ENCODE measurements around the gene MLEC.
"Not testable (repeated sequence)": the region's sequence is repeated elsewhere in the genome, so short reads cannot be mapped to it uniquely, and the experiment has no call there.

MLEC gene

DNA sequence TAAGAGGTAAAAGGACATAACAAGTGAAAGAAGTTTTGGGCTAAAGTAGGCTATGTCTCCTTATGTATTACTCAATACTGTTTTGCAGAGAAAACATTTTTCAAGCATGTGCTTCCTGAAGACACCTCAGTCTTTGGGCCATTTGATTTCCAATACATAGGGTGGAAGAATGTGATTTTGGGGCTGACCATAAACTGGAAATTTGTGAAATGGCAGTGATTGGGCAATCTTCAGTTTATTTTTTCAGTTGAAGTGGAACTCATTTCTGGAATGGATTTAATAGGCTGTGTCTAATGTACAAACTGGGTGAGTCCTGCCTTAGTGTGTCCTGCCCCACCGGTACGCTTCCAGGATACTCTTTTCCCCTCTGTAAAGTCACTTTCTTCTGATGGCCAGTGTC is 35.8 kb downstream of the MLEC start:
- peaks cover 72% of the 10 kb centered on the region for H3K36me3 ChIP-seq (ENCODE audit: insufficient read depth, low read length)
- H2AFZ ChIP-seq (ENCODE audit: low read depth, low read length), result no peak overlapping the region
- H3K27me3 ChIP-seq (ENCODE audit: insufficient read depth, low read length), result no peaks in the 10 kb centered on the region
- no peaks in the 10 kb centered on the region for H3K4me1 ChIP-seq (ENCODE audit: insufficient read depth, low read length)
- H3K9me3 ChIP-seq (ENCODE audit: low read length), result no peaks in the 10 kb centered on the region
- H3K4me3 ChIP-seq (ENCODE audit: low read length), result no peak overlapping the region

DNA sequence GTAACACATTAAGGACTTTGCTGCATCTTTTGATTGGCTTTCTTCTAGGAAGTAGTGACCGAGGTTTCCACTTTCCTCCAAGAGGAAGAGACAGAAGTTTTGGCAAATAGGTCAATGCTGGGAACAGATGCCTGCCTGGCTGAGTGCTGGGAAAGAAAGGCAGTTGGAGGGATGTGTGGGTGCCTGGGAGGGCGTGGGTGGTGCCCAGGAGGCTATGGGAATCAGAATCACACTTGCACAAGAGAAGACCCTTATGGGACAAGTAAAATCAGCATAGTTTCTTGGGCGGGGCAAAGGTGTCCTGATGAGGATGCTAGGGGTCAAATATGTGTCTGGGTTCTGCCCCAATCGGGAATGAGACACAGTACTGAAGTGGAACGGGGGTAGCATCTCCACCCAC is 37.8 kb downstream of the MLEC start:
- Histone ChIP-seq H3K27me3 (ENCODE audit: insufficient read depth, low read length) (no peaks in the 10 kb centered on the region), H3K4me3 (ENCODE audit: low read length) (no peak overlapping the region), H3K9me3 (ENCODE audit: low read length) (no peaks in the 10 kb centered on the region), H3K4me1 (ENCODE audit: insufficient read depth, low read length) (no peaks in the 10 kb centered on the region), H2AFZ (ENCODE audit: low read depth, low read length) (no peak overlapping the region), H3K36me3 (ENCODE audit: insufficient read depth, low read length) (peaks cover 54% of the 10 kb centered on the region)

DNA sequence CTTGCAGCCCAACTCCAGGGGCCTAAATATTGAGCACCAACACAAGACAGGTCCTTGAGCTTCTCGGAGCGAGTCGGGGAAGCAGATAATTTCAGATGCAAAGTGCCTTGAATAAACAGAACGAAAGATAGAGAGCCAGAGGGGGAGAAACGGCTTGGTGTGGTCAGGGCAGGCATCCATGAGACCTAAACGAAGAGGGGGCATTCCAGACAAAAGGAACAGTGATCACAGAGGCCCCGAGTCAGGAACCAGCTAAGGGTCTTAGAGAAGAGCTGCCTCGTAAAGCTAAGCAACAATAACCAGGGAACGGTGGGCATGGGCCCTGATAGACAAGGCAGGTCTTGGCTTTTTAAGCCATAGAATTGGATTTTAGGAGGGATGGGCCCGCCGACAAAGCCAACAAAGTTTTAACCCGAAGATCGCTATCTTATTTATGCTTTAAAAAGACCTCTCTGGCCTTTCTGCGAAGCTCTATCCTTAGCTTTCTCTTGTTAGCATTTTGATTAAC is 38.3 kb downstream of the MLEC start:
- Histone ChIP-seq H3K36me3 (ENCODE audit: insufficient read depth, low read length) (peaks cover 50% of the 10 kb centered on the region), H3K9me3 (ENCODE audit: low read length) (no peaks in the 10 kb centered on the region), H3K27me3 (ENCODE audit: insufficient read depth, low read length) (no peaks in the 10 kb centered on the region), H2AFZ (ENCODE audit: low read depth, low read length) (no peak overlapping the region), H3K4me3 (ENCODE audit: low read length) (no peak overlapping the region), H3K4me1 (ENCODE audit: insufficient read depth, low read length) (no peaks in the 10 kb centered on the region)

DNA sequence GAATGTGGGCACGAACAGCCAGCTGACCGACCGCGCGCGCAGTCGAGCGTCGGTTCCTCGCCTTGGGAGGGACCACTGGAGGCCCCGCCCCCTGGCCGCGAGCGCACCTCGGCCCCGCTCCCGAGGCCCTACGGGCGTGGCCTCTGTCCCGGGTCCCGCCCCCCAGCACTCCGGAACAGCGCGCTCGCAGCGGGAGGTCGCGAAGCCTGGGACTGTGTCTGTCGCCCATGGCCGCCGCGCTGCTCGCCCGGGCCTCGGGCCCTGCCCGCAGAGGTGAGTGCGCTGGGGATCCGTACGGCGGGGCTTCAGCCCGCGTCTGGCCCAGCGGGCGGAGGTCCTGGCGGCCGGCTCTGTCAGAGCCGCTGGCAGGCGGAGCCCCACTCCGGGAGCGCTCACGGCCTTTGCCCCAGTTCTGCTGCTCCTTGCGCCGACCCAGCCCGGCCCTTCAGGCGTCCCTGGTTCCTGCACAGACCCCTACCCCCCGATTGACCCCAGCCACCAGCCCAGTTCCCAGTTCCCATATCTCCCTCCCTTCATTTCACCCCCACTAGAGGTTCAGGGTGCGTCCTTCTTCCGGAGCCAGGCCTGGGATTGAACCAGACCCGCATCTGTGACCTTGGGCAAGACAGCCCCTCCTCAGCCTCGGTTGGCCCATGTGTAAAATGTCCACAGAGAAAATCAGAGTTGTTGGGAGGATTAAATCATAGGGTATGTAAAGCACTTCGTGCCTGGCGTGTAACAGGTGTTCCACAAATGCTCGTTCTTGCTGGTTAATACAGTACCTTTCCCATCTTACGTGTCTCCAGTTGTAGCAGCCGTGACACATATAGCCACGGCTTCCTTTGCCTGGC is 38.9 kb downstream of the MLEC start, which contains the start of gene ACADS:
TSS of gene ACADS (plus strand) at position 168 of the 851 bp plus-strand sequence. CDS start at position 228, 60 bp downstream.
- no peak within 1 kb of the TSS for H3K4me3 ChIP-seq (ENCODE audit: low read length)
- no peaks in the 10 kb centered on the region for H3K4me1 ChIP-seq (ENCODE audit: insufficient read depth, low read length)
- no peak within 1 kb of the TSS for H2AFZ ChIP-seq (ENCODE audit: low read depth, low read length)
- H3K9me3 ChIP-seq (ENCODE audit: low read length), result no peaks in the 10 kb centered on the region
- H3K36me3 ChIP-seq (ENCODE audit: insufficient read depth, low read length), result peaks cover 45% of the 10 kb centered on the region
- no peaks in the 10 kb centered on the region for H3K27me3 ChIP-seq (ENCODE audit: insufficient read depth, low read length)

DNA sequence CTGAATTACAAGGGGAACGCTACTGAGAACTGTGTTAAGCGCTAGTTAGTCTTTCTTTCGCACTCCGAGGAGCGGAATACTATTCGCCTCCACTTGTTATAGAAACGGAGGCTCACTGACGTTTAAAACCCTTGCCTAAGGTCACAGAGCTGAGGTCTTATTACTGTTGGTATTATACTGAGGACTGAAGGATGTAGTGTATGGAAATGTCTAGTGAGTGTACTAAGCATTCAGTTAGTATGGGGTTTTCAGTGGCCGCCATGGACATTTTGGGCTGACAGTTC is 39.5 kb downstream of the MLEC start:
- no peaks in the 10 kb centered on the region for H3K4me1 ChIP-seq (ENCODE audit: insufficient read depth, low read length)
- no peaks in the 10 kb centered on the region for H3K9me3 ChIP-seq (ENCODE audit: low read length)
- H3K27me3 ChIP-seq (ENCODE audit: insufficient read depth, low read length), result no peaks in the 10 kb centered on the region
- H2AFZ ChIP-seq (ENCODE audit: low read depth, low read length), result no peak overlapping the region
- H3K4me3 ChIP-seq (ENCODE audit: low read length), result no peak overlapping the region
- peaks cover 41% of the 10 kb centered on the region for H3K36me3 ChIP-seq (ENCODE audit: insufficient read depth, low read length)

DNA sequence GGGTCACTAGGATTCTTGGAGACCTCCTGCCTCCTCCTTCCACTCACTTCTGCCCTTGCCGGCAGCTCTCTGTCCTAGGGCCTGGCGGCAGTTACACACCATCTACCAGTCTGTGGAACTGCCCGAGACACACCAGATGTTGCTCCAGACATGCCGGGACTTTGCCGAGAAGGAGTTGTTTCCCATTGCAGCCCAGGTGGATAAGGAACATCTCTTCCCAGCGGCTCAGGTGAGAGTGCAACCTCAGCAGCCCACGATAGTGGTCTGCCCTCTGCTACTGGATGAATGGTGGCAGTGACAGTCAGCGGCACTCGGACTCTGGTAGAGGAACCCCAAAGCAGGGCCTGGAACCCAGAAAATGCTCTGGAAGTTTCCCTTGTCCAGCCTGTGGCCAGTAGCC is 40.0 kb downstream of the MLEC start:
- H3K27me3 ChIP-seq (ENCODE audit: insufficient read depth, low read length), result no peaks in the 10 kb centered on the region
- no peaks in the 10 kb centered on the region for H3K4me1 ChIP-seq (ENCODE audit: insufficient read depth, low read length)
- no peak overlapping the region for H3K4me3 ChIP-seq (ENCODE audit: low read length)
- peaks cover 36% of the 10 kb centered on the region for H3K36me3 ChIP-seq (ENCODE audit: insufficient read depth, low read length)
- H2AFZ ChIP-seq (ENCODE audit: low read depth, low read length), result no peak overlapping the region
- H3K9me3 ChIP-seq (ENCODE audit: low read length), result no peaks in the 10 kb centered on the region

DNA sequence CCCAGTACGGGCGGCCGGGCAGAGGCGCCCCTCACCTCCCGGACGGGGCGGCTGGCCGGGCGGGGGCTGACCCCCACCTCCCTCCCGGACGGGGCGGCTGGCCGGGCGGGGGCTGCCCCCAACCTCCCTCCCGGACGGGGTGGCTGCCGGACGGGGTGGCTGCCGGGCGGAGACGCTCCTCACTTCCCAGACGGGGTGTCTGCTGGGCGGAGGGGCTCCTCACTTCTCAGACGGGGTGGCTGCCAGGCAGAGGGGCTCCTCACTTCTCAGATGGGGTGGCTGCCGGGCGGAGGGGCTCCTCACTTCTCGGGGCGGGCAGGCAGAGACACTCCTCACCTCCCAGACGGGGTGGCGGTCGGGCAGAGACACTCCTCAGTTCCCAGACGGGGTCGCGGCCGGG is 45.2 kb downstream of the MLEC start:
- H3K36me3 ChIP-seq (ENCODE audit: insufficient read depth, low read length); H3K4me3 ChIP-seq (ENCODE audit: low read length); H3K9me3 ChIP-seq (ENCODE audit: low read length); H2AFZ ChIP-seq (ENCODE audit: low read depth, low read length); H3K27me3 ChIP-seq (ENCODE audit: insufficient read depth, low read length); H3K4me1 ChIP-seq (ENCODE audit: insufficient read depth, low read length): not testable (repeated sequence)

DNA sequence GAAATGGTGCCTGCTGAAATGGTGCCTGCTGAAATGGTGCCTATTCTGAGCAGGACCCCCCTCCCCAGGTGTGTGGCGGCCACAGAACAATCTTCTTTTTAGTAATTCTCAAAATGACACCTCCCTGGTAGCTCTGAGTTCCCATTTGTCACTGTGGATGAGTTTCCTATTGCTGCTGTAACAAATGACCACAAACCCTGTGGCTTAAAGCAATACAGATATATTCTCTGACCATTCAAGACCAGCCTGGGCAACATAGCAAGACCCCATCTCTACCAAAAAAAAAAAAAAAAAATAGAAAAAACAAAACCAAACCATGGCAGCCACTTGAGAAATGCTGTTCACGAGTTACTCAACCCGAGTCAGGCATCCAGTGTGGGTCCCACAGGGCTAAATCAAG is 46.6 kb downstream of the MLEC start:
- Histone ChIP-seq H3K4me1 (ENCODE audit: insufficient read depth, low read length) (no peaks in the 10 kb centered on the region), H3K9me3 (ENCODE audit: low read length) (peaks cover 3% of the 10 kb centered on the region), H2AFZ (ENCODE audit: low read depth, low read length) (no peak overlapping the region), H3K27me3 (ENCODE audit: insufficient read depth, low read length) (no peaks in the 10 kb centered on the region), H3K36me3 (ENCODE audit: insufficient read depth, low read length) (peaks cover 4% of the 10 kb centered on the region), H3K4me3 (ENCODE audit: low read length) (no peak overlapping the region)

DNA sequence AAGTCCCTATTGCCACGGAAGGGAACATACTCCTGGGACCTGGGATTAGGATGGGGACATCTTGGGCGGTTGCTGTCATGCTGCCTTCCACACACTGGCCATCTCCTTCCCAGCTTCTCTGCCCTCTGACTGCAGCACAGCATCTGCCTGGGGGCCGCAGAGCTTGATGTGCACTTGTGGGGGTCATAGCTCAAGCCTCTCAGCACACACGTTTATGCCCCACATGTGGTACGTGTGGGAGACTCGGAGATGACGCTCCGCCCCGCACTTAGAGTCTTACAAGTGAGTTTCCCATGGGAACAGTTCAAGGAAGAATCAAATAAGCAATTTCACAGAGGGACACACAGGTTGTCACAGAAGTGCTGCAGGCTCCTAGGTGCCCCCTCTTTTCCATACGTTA is 47.3 kb downstream of the MLEC start:
- Histone ChIP-seq H3K27me3 (ENCODE audit: insufficient read depth, low read length) (no peaks in the 10 kb centered on the region), H3K9me3 (ENCODE audit: low read length) (peaks cover 3% of the 10 kb centered on the region), H3K4me3 (ENCODE audit: low read length) (no peak overlapping the region), H3K4me1 (ENCODE audit: insufficient read depth, low read length) (no peaks in the 10 kb centered on the region), H2AFZ (ENCODE audit: low read depth, low read length) (no peak overlapping the region), H3K36me3 (ENCODE audit: insufficient read depth, low read length) (peaks cover 4% of the 10 kb centered on the region)

DNA sequence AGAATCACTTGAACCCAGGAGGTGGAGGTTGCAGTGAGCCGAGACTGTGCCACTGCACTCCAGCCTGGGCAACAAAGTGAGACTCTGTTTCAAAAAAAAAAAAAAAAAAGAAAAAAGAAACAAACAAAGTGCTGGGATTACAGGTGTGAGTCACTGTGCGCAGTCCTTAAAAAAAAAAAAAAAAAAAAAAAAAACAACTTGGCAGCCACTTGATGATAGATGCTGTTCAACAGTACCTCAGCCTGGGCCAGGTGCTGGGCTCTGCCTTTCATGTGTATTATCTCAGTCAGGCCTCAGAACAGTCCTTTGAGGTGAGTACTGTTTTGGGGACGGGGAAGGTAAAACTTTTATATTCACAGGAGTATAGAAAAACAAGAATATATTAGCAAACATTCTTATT is 48.2 kb downstream of the MLEC start:
- H2AFZ ChIP-seq (ENCODE audit: low read depth, low read length), result no peak overlapping the region
- no peaks in the 10 kb centered on the region for H3K27me3 ChIP-seq (ENCODE audit: insufficient read depth, low read length)
- H3K4me3 ChIP-seq (ENCODE audit: low read length), result no peak overlapping the region
- H3K9me3 ChIP-seq (ENCODE audit: low read length), result peaks cover 3% of the 10 kb centered on the region
- peaks cover 3% of the 10 kb centered on the region for H3K36me3 ChIP-seq (ENCODE audit: insufficient read depth, low read length)
- no peaks in the 10 kb centered on the region for H3K4me1 ChIP-seq (ENCODE audit: insufficient read depth, low read length)

DNA sequence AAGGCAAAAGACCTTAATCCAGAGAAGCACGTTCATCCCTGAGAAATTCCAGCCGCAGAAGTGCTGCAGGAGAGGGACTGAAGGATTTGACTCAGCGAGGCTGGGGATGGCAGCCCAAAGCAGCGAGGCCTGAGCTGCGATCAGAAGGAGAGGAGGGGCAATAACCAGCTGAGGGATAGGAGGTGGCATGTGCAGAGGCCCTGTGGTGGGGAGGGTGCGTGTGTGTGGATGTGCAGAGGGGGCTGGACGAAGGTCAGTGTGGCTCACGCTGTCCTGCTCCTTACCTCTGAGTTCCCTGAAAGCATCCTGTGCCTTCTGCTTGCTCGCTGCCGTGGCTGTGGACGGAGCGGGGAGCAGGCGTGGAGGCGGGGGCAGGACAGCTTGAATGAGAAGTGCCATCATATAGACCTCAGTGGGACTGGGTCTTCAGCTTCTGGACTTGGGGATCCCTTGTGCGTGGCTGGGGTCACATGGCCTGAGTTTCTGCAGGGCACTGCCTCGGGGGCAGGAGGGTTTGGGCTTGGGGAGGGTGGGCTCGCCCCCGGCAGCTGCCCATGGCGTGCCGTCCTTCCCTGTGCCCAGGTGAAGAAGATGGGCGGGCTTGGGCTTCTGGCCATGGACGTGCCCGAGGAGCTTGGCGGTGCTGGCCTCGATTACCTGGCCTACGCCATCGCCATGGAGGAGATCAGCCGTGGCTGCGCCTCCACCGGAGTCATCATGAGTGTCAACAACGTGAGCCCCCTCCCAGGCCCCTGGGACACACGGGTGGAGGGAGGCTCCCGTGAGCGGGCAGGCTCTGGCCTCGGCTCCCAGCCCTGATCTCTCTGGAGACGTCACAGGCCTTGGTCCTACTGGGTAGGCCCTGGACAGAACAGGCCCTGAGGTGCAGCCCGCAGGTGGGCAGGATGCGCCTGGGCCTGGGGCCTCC is 49.7 kb downstream of the MLEC start:
- H3K4me1 ChIP-seq (ENCODE audit: insufficient read depth, low read length), result no peaks in the 10 kb centered on the region
- peaks cover 3% of the 10 kb centered on the region for H3K9me3 ChIP-seq (ENCODE audit: low read length)
- no peaks in the 10 kb centered on the region for H3K27me3 ChIP-seq (ENCODE audit: insufficient read depth, low read length)
- no peak overlapping the region for H2AFZ ChIP-seq (ENCODE audit: low read depth, low read length)
- no peaks in the 10 kb centered on the region for H3K36me3 ChIP-seq (ENCODE audit: insufficient read depth, low read length)
- no peak overlapping the region for H3K4me3 ChIP-seq (ENCODE audit: low read length)

DNA sequence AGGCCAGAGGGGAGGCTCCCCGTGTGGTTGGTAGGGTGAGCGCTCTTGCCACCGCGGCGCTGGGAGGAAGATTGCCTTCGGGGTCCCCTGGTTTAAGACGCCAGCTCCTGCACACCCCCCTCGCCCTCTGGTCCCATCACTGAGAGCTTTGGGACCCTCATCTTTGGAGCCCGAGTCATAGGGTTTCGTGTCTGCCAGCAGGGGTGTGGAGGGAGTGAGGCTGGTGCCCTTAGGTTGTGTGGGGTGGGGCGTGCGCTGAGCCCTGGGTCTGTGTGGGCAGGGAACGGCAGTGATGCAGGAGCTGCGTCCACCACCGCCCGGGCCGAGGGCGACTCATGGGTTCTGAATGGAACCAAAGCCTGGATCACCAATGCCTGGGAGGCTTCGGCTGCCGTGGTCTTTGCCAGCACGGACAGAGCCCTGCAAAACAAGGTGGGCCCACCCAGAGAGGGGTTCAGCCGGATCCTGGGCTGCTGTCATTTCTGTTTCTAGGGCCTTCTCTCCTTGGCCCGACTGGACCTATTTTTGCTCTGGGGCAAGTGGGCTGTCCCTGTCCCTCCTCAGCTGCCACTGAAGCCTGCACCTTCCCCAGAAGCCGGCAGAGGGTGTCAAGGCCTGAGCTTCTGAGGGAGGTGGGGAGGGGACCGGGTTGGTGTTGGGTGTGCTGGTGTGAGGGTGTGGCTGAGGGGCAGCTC is 50.8 kb downstream of the MLEC start:
- Histone ChIP-seq H3K9me3 (ENCODE audit: low read length) (peaks cover 3% of the 10 kb centered on the region), H3K4me3 (ENCODE audit: low read length) (no peak overlapping the region), H3K4me1 (ENCODE audit: insufficient read depth, low read length) (no peaks in the 10 kb centered on the region), H3K27me3 (ENCODE audit: insufficient read depth, low read length) (no peaks in the 10 kb centered on the region), H3K36me3 (ENCODE audit: insufficient read depth, low read length) (no peaks in the 10 kb centered on the region), H2AFZ (ENCODE audit: low read depth, low read length) (no peak overlapping the region)
